ENCODE measurements around the gene VARS2. TPM values are rescaled to one million over a fixed set of nuclear protein-coding genes. Genes with fewer than 3 reads are reported as not detected.

Gene VARS2
- polyA plus RNA-seq, 1 donor (not counting 4 experiments of a cell fraction or from before 2014, with no cell fraction given): 13.8 TPM

GRCh38 chr6:30891450-30891723 lies 22.7 kb upstream of the VARS2 start:
- TF ChIP-seq CTCF (optimal IDR thresholded peaks at IDR 0.05 in 1 of 3, IDR thresholded peaks at IDR 0.05 in 1 of 3, conservative IDR thresholded peaks at IDR 0.05 in 1 of 3; ENCODE audit: extremely low read depth in 1 of 3, insufficient read depth in 2 of 3, low read length in 3 of 3) (no peak), EZH2 (IDR thresholded peaks at IDR 0.05; ENCODE audit: low read length) (no peak)
- Histone ChIP-seq H3K9ac (ENCODE audit: control insufficient read depth, extremely low read depth, insufficient read depth, low read length) (no peak overlapping the region), H2AFZ (ENCODE audit: control insufficient read depth, low read length) (no peak overlapping the region), H3K4me1 (ENCODE audit: control insufficient read depth, extremely low read depth, insufficient read depth, low read length) (peaks cover 41% of the 10 kb centered on the region), H3K79me2 (ENCODE audit: control insufficient read depth, insufficient read depth, low read length) (peaks cover 76% of the 10 kb centered on the region), H3K9me1 (ENCODE audit: control insufficient read depth, extremely low read depth, insufficient read depth, low read length) (peaks cover 8% of the 10 kb centered on the region), H3K4me3 (ENCODE audit: control insufficient read depth in 2 of 3, extremely low read depth in 1 of 3, insufficient read depth in 2 of 3, low read depth in 1 of 3, low read length in 3 of 3) (no peak overlapping the region), H3K27me3 (ENCODE audit: control insufficient read depth, extremely low read depth, insufficient read depth, low read length) (no peaks in the 10 kb centered on the region), H4K20me1 (ENCODE audit: control insufficient read depth, extremely low read depth, insufficient read depth, low read length) (peaks cover 30% of the 10 kb centered on the region), H3K36me3 (ENCODE audit: control insufficient read depth in 2 of 2, extremely low read depth in 1 of 2, insufficient read depth in 2 of 2, low read length in 2 of 2) (peaks cover 62 to 67% of the 10 kb centered on the region in 2 experiments), H3K9me3 (ENCODE audit: control insufficient read depth, low read depth, low read length) (no peaks in the 10 kb centered on the region), H3K27ac (ENCODE audit: control insufficient read depth, insufficient read depth, low read length) (no peak overlapping the region), H3K4me2 (ENCODE audit: control insufficient read depth, extremely low read depth, insufficient read depth, low read depth, low read length) (no peak overlapping the region)
- dilution Hi-C loops (cut with MboI; ENCODE audit: extremely low pct_ligation_motif_present, low sequenced_read_pairs): no loop called here
- DNase-seq (ENCODE audit: low read depth, low spot score) (no peak), FAIRE-seq (no peak)

- Histone ChIP-seq H2AFZ (ENCODE audit: control insufficient read depth, low read length) (no peak overlapping the region), H3K9ac (ENCODE audit: control insufficient read depth, extremely low read depth, insufficient read depth, low read length) (no peak overlapping the region), H3K4me3 (ENCODE audit: control insufficient read depth in 2 of 3, extremely low read depth in 1 of 3, insufficient read depth in 2 of 3, low read depth in 1 of 3, low read length in 3 of 3) (no peak overlapping the region), H3K9me3 (ENCODE audit: control insufficient read depth, low read depth, low read length) (no peaks in the 10 kb centered on the region), H3K79me2 (ENCODE audit: control insufficient read depth, insufficient read depth, low read length) (peaks cover 70% of the 10 kb centered on the region), H3K4me1 (ENCODE audit: control insufficient read depth, extremely low read depth, insufficient read depth, low read length) (peaks cover 35% of the 10 kb centered on the region), H4K20me1 (ENCODE audit: control insufficient read depth, extremely low read depth, insufficient read depth, low read length) (peaks cover 25% of the 10 kb centered on the region), H3K9me1 (ENCODE audit: control insufficient read depth, extremely low read depth, insufficient read depth, low read length) (peaks cover 6% of the 10 kb centered on the region), H3K27ac (ENCODE audit: control insufficient read depth, insufficient read depth, low read length) (no peak overlapping the region), H3K36me3 (ENCODE audit: control insufficient read depth in 2 of 2, extremely low read depth in 1 of 2, insufficient read depth in 2 of 2, low read length in 2 of 2) (peaks cover 65 to 67% of the 10 kb centered on the region in 2 experiments), H3K27me3 (ENCODE audit: control insufficient read depth, extremely low read depth, insufficient read depth, low read length) (no peaks in the 10 kb centered on the region), H3K4me2 (ENCODE audit: control insufficient read depth, extremely low read depth, insufficient read depth, low read depth, low read length) (no peak overlapping the region)
- TF ChIP-seq CTCF (optimal IDR thresholded peaks at IDR 0.05 in 1 of 3, IDR thresholded peaks at IDR 0.05 in 1 of 3, conservative IDR thresholded peaks at IDR 0.05 in 1 of 3; ENCODE audit: extremely low read depth in 1 of 3, insufficient read depth in 2 of 3, low read length in 3 of 3) (no peak), EZH2 (IDR thresholded peaks at IDR 0.05; ENCODE audit: low read length) (no peak)
- dilution Hi-C loops (cut with MboI; ENCODE audit: extremely low pct_ligation_motif_present, low sequenced_read_pairs): no loop called here
- DNase-seq (ENCODE audit: low read depth, low spot score) (no peak), FAIRE-seq (no peak)
Observed at GRCh38 chr6:30891816-30892538, 22.1 kb upstream of the VARS2 start.

Measured in keratinocyte (primary cell).